Embryonic facial prominence (tissue), 1 donor: ENCODE data around the gene RASA3.

ENCODE experiments used
- DNase-seq: peaks from one replicate; pipeline ENCODE4 v3.0.0-alpha.2; 2016; ENCODE audit errors: extremely low spot score

Gene RASA3

DNA sequence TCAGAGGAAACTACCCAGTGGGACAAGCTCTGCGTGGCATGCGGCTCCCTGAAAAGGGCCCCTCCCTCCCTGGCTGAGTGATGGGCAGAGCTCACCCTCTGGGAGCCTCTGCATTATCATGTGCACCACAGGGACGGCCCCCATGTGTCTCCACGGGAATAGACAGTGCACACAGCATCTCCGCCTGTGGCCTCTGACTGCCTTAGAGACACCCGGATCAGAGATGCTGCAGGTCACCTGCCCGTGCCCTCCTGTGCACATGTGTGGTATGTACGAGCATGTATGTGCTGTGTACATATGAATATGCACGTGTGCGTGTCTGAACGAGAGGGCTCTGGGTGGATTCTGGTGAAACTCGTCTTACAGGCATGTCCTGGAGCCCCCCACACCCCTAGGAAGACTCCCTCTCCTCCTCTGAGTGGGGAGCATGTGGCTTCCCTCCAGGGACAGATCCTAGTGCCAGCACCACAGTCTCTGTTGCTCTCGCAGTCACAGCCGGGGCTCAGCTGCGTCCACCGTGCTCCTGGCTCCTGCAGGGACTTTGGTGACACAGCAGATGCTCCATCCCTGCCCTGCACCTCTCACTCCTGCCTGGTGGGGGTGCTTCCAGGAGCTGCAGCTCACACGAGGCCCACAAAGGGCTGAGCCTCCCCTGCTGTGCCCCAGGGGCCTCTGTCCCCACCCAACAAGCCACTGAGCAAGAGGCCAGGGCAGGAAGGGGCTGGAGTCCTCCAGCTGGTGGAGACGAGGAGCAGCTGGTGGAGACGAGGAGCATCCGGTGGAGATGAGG, 178.2 kb downstream of the RASA3 start:
- DNase-seq, result no peak

- DNase-seq, result no peak
Measured at GRCh38 chr13:113953561-113953960, 178.9 kb downstream of the RASA3 start.

- no peak for DNase-seq
Measured at GRCh38 chr13:113952983-113953520, 179.4 kb downstream of the RASA3 start.

- no peak for DNase-seq
Measured at GRCh38 chr13:113952151-113952982, 180.1 kb downstream of the RASA3 start.

GRCh38 chr13:113951246-113951999, 181.0 kb downstream of the RASA3 start:
- DNase-seq, result no peak

DNA sequence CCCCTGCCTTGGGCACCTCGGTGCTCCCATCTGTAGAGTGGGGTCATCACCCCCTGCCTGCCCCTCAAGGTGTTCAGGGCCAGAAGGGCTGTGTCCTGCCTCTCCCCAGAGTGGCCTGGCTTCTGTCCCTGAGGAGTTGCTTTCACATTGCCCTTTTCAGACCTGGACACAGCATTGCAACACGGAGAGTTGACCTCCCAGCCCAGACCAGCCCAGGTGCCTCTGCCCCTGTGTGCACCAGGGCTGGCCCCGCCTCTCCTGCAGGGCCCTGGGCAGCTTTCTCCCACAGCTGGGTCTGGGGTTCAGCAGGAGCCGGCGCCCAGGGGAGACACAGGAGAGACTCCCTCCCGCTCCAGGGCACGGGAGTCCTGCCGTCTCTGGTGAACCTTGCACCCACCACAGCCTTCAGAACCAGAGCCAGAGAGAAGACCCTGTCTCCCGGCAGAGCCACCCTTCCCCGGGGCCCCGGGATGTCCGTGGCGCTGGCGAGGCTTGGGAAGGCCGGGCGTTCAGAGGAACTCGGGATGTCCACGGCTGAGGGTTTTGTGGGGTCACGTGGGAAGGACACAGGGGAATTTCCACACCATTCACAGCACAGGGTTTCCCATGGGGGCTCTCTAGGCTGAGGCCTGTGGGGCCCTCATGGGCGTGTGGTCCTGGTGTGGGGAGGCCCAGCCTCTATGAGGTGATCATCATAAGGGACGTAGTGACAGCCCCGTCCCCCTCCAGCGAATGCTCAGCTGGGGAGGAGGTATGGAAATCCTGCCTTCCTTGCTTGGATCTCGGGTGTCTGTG, 181.8 kb downstream of the RASA3 start:
- no peak for DNase-seq

- DNase-seq, result no peak
Measured at GRCh38 chr13:113949546-113949945, 182.9 kb downstream of the RASA3 start.

- DNase-seq, result no peak
Measured at GRCh38 chr13:113948034-113948742, 184.2 kb downstream of the RASA3 start.

GRCh38 chr13:113947311-113948033, 185.0 kb downstream of the RASA3 start:
- no peak for DNase-seq

DNA sequence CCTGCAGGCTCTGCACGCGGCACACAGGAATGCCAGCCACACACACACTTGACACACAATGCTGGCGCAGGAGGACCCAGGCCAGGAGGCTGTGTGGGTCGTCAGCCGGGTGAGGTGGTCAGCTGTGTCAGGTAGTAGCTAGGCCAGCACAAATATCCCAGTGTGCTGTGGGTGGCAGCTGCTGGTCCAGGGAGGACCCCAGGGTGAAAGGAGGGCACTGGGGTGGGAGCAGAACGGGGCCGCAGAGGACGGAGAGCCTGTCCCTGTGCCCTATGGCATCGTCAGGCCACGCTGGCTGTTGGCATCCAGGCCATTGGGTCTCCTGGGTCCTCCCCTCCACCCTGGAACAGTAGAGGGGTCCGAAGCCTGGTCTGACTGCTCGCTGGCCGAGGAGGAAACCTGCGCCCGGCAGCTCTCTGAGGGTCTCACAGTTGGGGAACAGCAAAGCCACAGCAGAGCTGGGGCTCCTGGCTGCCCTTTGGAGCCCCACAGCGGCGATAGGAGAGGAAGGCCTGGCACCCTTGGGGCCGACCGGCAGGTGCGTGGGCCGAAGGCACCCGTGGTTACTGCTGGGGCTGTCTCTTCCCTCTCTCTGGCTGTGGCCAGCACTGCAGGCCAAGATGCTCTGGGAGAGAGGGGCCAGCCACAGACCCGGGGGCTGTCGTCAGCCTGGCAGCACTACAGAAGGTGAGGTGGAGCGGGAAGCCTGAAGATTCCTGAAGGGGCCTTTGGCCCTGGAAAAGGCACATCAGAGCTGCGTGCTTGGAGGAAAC, 185.8 kb downstream of the RASA3 start:
- no peak for DNase-seq

GRCh38 chr13:113945857-113946408, 186.5 kb downstream of the RASA3 start:
- DNase-seq, result no peak

- no peak for DNase-seq
Measured at GRCh38 chr13:113943821-113944565, 188.4 kb downstream of the RASA3 start.

DNA sequence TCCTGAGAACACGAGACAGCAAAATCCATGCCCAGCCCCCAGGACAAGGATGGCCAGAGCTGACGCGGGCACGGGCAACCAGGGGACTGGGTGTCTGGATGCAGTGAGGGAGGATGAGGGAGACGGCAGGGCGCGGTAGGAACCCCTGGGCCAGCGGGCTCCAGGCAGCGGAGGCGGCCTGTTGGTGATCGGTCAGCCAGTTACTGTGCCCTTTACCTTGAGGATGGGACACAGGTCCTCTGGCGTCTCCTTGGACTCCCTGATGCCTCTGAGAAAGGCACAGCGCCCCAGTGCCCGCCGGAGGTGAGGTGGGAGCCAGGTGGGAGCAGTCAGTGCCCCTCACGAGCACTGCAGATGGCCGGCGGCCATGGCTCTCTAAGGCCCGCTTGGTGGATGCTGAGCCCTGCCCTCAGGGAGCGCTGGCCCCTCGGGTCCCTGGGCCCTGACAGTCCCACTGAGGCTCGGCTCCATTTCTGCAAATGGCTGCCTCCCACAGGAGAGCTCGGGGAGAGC, 189.8 kb downstream of the RASA3 start:
- no peak for DNase-seq

- no peak for DNase-seq
Measured at GRCh38 chr13:113941571-113942191, 190.7 kb downstream of the RASA3 start.

DNA sequence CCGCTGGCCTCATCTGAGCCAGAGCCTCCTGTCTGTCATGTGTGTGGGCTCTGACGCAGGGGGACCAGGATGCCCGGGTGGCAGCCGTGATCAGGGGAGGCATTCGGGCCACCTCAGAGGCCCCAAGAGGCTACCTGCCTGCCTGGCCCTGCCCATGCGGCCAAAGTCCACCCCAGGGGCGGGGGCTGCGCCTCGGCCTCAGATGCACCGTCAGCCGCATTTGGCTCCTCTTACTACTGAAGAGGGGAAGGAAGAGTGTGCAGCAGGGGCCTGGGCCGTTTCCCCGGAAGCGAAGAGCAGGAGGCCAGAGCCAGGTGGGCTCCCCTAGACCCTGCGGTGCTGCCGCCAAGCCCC, 192.5 kb downstream of the RASA3 start:
- no peak for DNase-seq

DNA sequence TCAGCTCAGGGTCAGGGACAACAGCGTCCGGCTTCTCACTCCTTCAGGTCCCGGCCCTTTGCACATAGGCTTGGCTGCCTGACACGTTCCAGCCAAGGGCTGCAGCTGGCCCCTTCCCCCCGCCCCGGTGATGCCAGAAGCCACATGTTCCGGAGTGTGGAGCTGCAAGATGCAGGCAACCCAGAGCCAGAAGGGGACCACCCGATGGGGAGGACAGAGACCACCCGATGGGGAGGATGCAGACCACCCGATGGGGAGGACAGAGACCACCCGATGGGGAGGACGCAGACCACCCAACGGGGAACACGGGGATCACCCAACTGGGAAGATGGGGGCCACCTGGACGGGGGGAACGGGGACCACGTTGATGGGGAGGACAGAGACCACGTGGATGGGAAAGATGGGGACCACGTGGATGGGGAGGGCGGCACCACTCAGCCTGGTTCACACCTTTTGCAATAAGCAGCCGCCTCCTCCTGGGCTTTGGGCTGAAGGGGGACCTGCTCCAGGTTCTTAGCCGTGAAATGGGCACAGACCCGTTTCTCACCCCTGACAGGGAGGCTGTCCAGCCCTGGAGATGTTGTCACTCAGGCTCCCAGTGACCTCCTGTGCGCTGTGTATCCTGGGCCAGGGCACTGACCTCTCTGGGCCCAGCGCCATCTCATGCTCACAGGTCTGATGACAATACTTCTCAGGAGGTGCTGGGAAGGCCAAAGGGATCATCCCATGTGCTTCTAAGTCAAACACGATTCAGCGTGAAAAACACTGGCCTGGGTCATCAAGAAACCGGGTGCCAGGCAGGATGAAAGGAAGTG, 193.1 kb downstream of the RASA3 start:
- DNase-seq, result no peak

GRCh38 chr13:113938716-113939115, 193.7 kb downstream of the RASA3 start:
- DNase-seq, result no peak
